Skeletal muscle tissue (tissue), 4 donors: ENCODE measurements around the gene MIOX. TPM values are rescaled to one million over a fixed set of nuclear protein-coding genes. Genes with fewer than 3 reads are reported as not detected.

Source experiments
- H3K27ac ChIP-seq: one replicate; pipeline ENCODE4 v1.7.0; 2013; ENCODE audit warnings: mild to moderate bottlenecking, low read depth, low read length, inconsistent platforms
- H3K27me3 ChIP-seq, 3 donors: one replicate each; pipeline ENCODE4 v1.7.0; 2013; ENCODE audit warnings: low read length in 3 of 3; ENCODE audit not compliant: control insufficient read depth in 3 of 3, insufficient read depth in 3 of 3
- H3K36me3 ChIP-seq, 3 donors: one replicate each; pipeline ENCODE4 v1.7.0; 2013; ENCODE audit warnings: low read length in 3 of 3; ENCODE audit not compliant: control insufficient read depth in 3 of 3, insufficient read depth in 3 of 3
- H3K4me1 ChIP-seq, 3 donors: one replicate each; pipeline ENCODE4 v1.7.0; 2013; ENCODE audit warnings: low read length in 3 of 3, mild to moderate bottlenecking in 3 of 3; ENCODE audit not compliant: control insufficient read depth in 3 of 3, insufficient read depth in 3 of 3
- H3K4me3 ChIP-seq, 3 donors: one replicate each; pipeline ENCODE4 v1.7.0; 2013; ENCODE audit warnings: low read length in 3 of 3
- H3K9ac ChIP-seq, 3 donors: one replicate each; pipeline ENCODE4 v1.7.0; 2013; ENCODE audit warnings: low read length in 3 of 3, mild to moderate bottlenecking in 3 of 3, moderate library complexity in 2 of 3, low read depth in 1 of 3
- H3K9me3 ChIP-seq, 3 donors: one replicate each; pipeline ENCODE4 v1.7.0; 2013; ENCODE audit warnings: low read length in 3 of 3; ENCODE audit not compliant: control insufficient read depth in 3 of 3
- total RNA-seq: library from RNA; depleted of rRNA; stranded (reverse); fragments of >200 nt; gene quantifications from one replicate; pipeline ENCODE4 v1.2.3, GENCODE V29; 2014
- donor health status: Osteomylitis.

Gene MIOX
- total RNA-seq, 1 donor from 2014 or later = not detected

DNA sequence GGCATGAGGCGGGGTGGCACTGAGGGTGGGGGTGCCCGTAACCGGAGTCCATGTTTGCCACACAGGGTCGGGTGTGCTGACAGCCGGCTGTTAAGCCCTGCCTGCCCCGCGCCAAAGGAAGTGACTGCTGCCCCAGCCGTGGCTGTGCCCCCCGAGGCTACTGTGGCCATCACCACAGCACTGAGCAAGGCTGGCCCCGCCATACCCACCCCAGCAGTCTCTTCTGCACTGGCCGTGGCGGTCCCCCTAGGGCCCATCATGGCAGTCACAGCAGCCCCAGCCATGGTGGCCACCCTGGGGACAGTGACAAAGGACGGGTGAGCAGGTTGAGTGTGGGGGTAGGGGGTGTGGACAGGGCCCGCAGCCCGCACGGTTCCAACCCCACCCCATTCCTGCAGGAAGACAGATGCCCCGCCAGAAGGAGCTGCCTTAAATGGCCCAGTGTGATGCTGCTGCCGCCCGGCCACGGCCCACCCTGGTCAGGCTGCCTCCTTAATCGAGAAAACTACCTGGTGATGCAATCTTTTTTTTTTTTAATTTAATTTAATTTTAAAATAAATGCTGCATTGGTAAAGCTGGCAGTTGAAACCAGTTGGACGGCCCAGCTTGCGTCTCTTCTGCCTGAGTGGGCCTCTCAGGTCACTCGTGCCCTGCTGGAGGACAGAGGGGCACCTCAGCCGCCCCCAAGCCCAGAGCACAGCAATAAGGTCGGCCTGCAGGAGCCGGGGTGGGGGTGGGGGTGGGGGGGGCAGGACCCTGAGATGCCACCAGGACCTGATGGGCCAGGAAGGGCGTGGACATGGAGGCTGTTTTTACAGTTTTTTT is 42.6 kb upstream of the MIOX start:
- no peak overlapping the region for H3K27ac ChIP-seq
- H3K9ac ChIP-seq = no peak overlapping the region
- no peaks in the 10 kb centered on the region for H3K4me1 ChIP-seq
- no peak overlapping the region for H3K4me3 ChIP-seq
- peaks cover 47 to 54% (median 49%) of the 10 kb centered on the region in 3 donors for H3K36me3 ChIP-seq
- H3K27me3 ChIP-seq = no peaks in the 10 kb centered on the region
- no peaks in the 10 kb centered on the region for H3K9me3 ChIP-seq

DNA sequence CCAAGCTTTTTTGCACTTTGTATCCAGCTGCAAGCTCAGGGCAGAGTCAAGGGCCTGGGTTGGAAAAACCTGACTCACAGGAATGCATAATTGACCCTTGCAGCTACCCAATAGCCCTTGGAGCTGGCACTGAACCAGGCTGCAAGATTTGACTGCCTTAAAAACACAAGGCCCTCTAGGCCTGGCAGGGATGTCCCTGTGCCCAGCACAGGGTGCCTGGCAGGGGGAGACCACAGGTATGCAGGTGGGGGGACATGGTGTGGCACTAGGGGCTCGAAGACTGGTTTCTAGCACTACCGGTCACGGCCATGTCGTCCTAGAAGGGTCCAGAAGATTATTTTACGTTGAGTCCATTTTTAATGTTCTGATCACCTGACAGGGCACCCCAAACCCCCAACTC is 42.0 kb upstream of the MIOX start:
- Histone ChIP-seq H3K27ac (no peak overlapping the region), H3K36me3 (peaks cover 41 to 47% (median 43%) of the 10 kb centered on the region in 3 donors), H3K4me1 (no peaks in the 10 kb centered on the region), H3K9me3 (no peaks in the 10 kb centered on the region), H3K27me3 (no peaks in the 10 kb centered on the region), H3K4me3 (no peak overlapping the region), H3K9ac (no peak overlapping the region)

DNA sequence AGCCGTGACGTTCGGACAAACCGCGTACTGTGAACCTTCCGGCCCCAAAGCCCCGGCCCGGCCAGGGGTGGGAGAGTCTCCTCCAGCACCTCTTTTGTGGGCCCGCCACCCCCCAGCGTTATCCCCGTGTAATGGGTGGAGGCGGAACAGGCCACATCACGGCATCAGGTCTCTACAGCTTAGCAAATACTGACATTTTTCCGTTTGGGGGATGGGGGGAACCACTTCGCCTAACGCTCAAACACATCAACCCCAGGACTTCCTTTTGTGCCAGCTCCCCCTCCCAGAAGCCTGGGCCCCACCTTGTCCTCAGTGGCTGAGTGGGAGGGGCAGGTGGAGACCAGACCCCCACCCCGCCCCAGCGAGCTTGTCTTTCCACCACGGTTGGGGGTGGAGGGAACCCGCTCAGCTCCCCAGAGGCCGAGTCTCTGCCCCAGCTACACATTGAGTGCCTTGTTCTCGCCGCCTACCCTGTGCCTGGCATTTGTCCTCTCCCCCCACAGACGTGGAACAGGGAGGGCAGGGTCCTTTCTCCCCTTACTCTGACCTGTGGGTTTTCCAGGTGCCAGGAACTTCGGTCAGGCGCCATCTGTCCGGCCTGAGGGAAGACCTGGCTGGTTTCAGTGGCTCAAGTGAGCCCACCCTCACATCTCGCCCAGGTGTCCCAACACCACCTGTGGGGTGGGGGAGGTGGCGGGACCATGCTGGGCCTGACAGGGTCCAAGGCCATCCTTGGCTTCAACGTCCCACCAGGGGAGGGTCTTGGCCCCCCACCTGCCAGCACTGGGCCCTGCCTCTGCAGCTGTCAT is 41.4 kb upstream of the MIOX start:
- Histone ChIP-seq H3K27ac (no peak overlapping the region), H3K36me3 (peaks cover 39 to 46% (median 40%) of the 10 kb centered on the region in 3 donors), H3K4me3 (no peak overlapping the region), H3K9ac (no peak overlapping the region), H3K9me3 (no peaks in the 10 kb centered on the region), H3K4me1 (no peaks in the 10 kb centered on the region), H3K27me3 (no peaks in the 10 kb centered on the region)

DNA sequence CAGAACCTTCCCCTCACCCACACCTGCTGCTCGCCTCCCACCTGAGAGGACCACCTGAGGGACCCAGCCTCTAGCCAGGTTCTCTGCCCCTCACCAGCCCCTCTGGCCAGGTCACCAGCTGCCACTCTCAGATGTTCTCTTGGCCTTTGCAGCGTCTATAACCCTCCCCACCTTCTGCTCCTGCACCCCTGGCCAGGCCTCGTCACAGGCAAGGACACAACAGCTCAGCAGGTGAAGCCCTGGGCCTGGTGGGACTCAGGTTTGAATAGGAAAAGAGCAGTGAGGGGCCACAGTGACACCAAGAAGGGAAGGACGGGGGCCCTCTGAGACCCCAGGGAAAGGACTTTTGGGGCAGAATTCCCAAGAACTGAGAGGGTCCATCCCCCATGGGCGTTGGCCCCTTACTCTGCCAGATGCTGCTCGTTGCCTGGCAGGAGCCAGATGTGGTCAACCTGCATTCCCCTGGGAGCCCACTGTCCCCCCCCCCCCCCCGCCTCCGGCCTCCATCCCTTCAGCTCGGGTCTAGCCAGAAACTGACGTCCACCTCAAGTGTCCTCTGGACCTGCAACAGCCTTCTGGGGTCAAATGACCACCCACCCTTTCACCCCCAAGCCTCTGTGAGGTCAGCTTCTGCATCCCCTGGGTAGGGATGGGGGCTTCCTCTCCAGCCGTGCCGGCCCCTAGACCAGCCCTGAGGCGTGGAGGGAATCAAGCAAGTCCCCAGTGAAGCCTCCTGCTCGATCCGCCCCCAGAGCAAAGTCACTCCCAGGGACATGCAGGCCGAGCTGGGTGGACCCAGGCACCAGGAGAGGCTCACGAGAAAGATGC is 40.6 kb upstream of the MIOX start:
- Histone ChIP-seq H3K9me3 (no peaks in the 10 kb centered on the region), H3K36me3 (peaks cover 35 to 39% (median 36%) of the 10 kb centered on the region in 3 donors), H3K4me1 (no peaks in the 10 kb centered on the region), H3K27me3 (no peaks in the 10 kb centered on the region), H3K9ac (peak overlapping the region in 1 of 3 donors; percentile 25), H3K4me3 (no peak overlapping the region), H3K27ac (no peak overlapping the region)

DNA sequence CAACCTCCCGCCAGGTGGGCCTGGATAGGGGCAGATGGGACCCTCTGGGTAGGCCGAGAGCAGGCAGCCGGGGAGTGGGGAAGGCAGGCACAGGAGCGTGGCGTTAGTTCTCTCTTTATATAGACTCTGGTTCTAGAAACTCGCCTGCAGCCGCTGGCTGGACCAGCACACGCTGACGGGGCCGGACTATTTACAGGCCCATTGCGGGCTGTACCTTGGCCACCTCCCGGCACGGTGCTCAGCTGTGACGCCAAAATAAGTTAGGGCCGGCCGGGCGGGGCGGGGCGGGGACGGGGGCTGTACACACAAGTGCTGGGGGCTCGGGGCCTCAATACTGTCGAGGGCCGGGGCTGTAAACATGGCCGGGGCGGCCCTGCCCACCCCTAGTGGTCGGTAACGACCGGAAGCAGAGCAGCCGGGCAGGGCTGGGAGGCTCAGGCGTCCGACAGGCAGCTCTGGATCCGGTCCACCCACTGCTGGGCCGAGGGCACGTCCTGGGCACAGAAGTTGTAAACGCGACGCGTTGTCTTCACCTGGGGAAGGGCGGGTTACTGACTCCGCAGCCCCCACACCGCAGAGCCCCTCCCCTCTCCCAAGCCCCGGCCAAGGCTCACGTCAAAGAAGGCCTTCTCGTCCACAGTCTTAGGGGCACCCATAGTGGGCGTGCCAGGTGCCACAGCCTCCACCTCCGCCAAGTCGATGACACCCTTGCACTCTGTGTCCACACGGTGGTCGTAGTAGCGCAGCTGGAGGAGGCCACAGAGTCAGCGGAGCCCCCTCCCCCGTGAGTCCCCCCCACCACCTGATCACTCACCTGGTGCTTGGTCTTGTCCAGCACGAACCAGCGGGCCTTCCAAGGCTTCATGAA is 39.7 kb upstream of the MIOX start:
- no peak overlapping the region for H3K27ac ChIP-seq
- H3K36me3 ChIP-seq = peaks cover 32% of the 10 kb centered on the region in 3 donors
- H3K4me3 ChIP-seq = no peak overlapping the region
- no peaks in the 10 kb centered on the region for H3K27me3 ChIP-seq
- no peak overlapping the region for H3K9ac ChIP-seq
- no peaks in the 10 kb centered on the region for H3K9me3 ChIP-seq
- H3K4me1 ChIP-seq = no peaks in the 10 kb centered on the region

GRCh38 chr22:50447576-50448551 is 38.8 kb upstream of the MIOX start:
- no peaks in the 10 kb centered on the region for H3K9me3 ChIP-seq
- H3K27ac ChIP-seq = no peak overlapping the region
- no peaks in the 10 kb centered on the region for H3K27me3 ChIP-seq
- no peak overlapping the region for H3K4me3 ChIP-seq
- peak overlapping the region in 1 of 3 donors; percentile 20 for H3K9ac ChIP-seq
- peaks cover 32 to 33% (median 32%) of the 10 kb centered on the region in 3 donors for H3K36me3 ChIP-seq
- no peaks in the 10 kb centered on the region for H3K4me1 ChIP-seq

- Histone ChIP-seq H3K9ac (no peak overlapping the region), H3K9me3 (no peaks in the 10 kb centered on the region), H3K27ac (no peak overlapping the region), H3K36me3 (peaks cover 51 to 54% (median 52%) of the 10 kb centered on the region in 3 donors), H3K4me3 (no peak overlapping the region), H3K27me3 (no peaks in the 10 kb centered on the region), H3K4me1 (no peaks in the 10 kb centered on the region)
These were observed 34.0 kb upstream of the MIOX start for GRCh38 chr22:50452649-50453048.

GRCh38 chr22:50454556-50455075 is 32.0 kb upstream of the MIOX start:
- Histone ChIP-seq H3K4me1 (no peaks in the 10 kb centered on the region), H3K4me3 (no peak overlapping the region), H3K9ac (no peak overlapping the region), H3K9me3 (no peaks in the 10 kb centered on the region), H3K27ac (no peak overlapping the region), H3K36me3 (peaks cover 54 to 60% (median 56%) of the 10 kb centered on the region in 3 donors), H3K27me3 (no peaks in the 10 kb centered on the region)
